GM12891 (cell line): ENCODE measurements around the gene CYTH1.

Experiments used
- PAX5 ChIP-seq: IDR thresholded peaks from 2 replicates; pipeline ENCODE4 v1.6.1; 2011; ENCODE audit warnings: low read length, moderate library complexity, mild to moderate bottlenecking; ENCODE audit not compliant: insufficient read depth, severe bottlenecking
- POLR2AphosphoS5 ChIP-seq: IDR thresholded peaks from 2 replicates; pipeline ENCODE4 v1.6.1; 2011; ENCODE audit warnings: low read depth, low read length, control low read depth
- SPI1 ChIP-seq: IDR thresholded peaks from 2 replicates; pipeline ENCODE4 v1.6.1; 2011; ENCODE audit warnings: low read depth, low read length, control low read depth
- TAF1 ChIP-seq: IDR thresholded peaks from 2 replicates; pipeline ENCODE4 v1.6.1; 2011; ENCODE audit warnings: low read depth, low read length, control low read depth

DNA sequence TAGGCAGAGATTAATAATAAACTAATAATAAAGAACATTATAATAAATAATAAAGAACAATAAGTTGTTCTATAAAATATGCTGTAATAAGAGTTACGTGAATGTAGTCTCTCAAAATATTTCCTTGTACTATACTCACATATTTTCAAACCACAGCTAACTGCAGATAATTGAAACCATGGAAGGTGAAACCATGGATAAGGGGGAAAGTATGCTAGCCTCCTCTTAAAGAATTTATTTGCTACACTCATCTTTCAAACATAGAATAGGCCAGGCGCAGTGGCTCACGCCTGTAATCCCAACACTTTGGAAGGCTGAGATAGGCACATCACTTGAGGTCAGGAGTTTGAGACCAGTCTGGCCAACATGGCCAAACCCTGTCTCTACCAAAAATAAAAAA, 18.5 kb downstream of the CYTH1 start:
- TF ChIP-seq POLR2AphosphoS5 (no peak), TAF1 (no peak), SPI1 (no peak), PAX5 (no peak)
